Measurements from ENCODE around the gene PGR.

PGR gene

GRCh38 chr11:101129203-101129943 lies at the start of gene PGR:
TSS of gene PGR (minus strand) at chr11:101129813. CDS start at chr11:101129070, 743 bp downstream.
- DNase-seq, result no peak

GRCh38 chr11:101176381-101176780 lies 46.8 kb upstream of the PGR start:
- DNase-seq, result no peak

GRCh38 chr11:101169944-101170343 lies 40.3 kb upstream of the PGR start:
- DNase-seq, result no peak

GRCh38 chr11:101166038-101166437 lies 36.4 kb upstream of the PGR start:
- DNase-seq, result no peak

- no peak for DNase-seq
Observed at GRCh38 chr11:101158119-101158518, 28.5 kb upstream of the PGR start.

GRCh38 chr11:101138245-101138930 lies 8.8 kb upstream of the PGR start:
- no peak for DNase-seq

GRCh38 chr11:101133190-101133589 lies 3.6 kb upstream of the PGR start:
- no peak for DNase-seq

- no peak for DNase-seq
Observed at GRCh38 chr11:101128571-101129202, 926 bp downstream of the PGR start.

- no peak for DNase-seq
Observed at GRCh38 chr11:101127699-101128570, 1.7 kb downstream of the PGR start.

- no peak for DNase-seq
Observed at GRCh38 chr11:101127197-101127698, 2.4 kb downstream of the PGR start.

- DNase-seq, result no peak
Observed at GRCh38 chr11:101126551-101127196, 2.9 kb downstream of the PGR start.

GRCh38 chr11:101115671-101116160 lies 13.9 kb downstream of the PGR start:
- DNase-seq, result no peak

GRCh38 chr11:101113540-101113939 lies 16.1 kb downstream of the PGR start:
- no peak for DNase-seq

GRCh38 chr11:101104716-101105115 lies 24.9 kb downstream of the PGR start:
- no peak for DNase-seq

- DNase-seq, result no peak
Observed at GRCh38 chr11:101103433-101103832, 26.2 kb downstream of the PGR start.

GRCh38 chr11:101100601-101101000 lies 29.0 kb downstream of the PGR start:
- no peak for DNase-seq

GRCh38 chr11:101096036-101096704 lies 33.4 kb downstream of the PGR start:
- no peak for DNase-seq

GRCh38 chr11:101091781-101092180 lies 37.8 kb downstream of the PGR start:
- DNase-seq, result no peak

GRCh38 chr11:101090679-101091270 lies 38.8 kb downstream of the PGR start:
- DNase-seq, result no peak

- no peak for DNase-seq
Observed at GRCh38 chr11:101083335-101083734, 46.3 kb downstream of the PGR start.

- DNase-seq, result no peak
Observed at GRCh38 chr11:101082813-101083212, 46.8 kb downstream of the PGR start.

Measured in CD4-positive, alpha-beta T cell treated with Interleukin-10 for 1 hour (primary cell).